Activated T-cell treated with anti-CD3 and anti-CD28 coated beads, Interleukin-2, amount 50 U/mL, for 48 hours (primary cell): Measurements from ENCODE around the gene NUAK2.

Source experiments
- DNase-seq, 2 experiments: peaks; one replicate each; pipeline ENCODE4 v3.0.0-alpha.2; 2020

Gene NUAK2

GRCh38 chr1:205270764-205271163 is 50.8 kb downstream of the NUAK2 start:
- DNase-seq = no peak

GRCh38 chr1:205270271-205270670 is 51.3 kb downstream of the NUAK2 start:
- no peak for DNase-seq

- DNase-seq = no peak
These were observed 51.8 kb downstream of the NUAK2 start for GRCh38 chr1:205269711-205270110.

GRCh38 chr1:205268846-205269680 is 52.5 kb downstream of the NUAK2 start:
- DNase-seq = no peak

- DNase-seq = no peak
These were observed 54.1 kb downstream of the NUAK2 start for GRCh38 chr1:205267306-205267902.

GRCh38 chr1:205266611-205267305 is 54.8 kb downstream of the NUAK2 start:
- no peak for DNase-seq

- no peak for DNase-seq
These were observed 57.9 kb downstream of the NUAK2 start for GRCh38 chr1:205263580-205264190.

- no peak for DNase-seq
These were observed 58.8 kb downstream of the NUAK2 start for GRCh38 chr1:205262731-205263171.

- DNase-seq = no peak
These were observed 59.4 kb downstream of the NUAK2 start for GRCh38 chr1:205261946-205262691.

- no peak for DNase-seq
These were observed 60.4 kb downstream of the NUAK2 start for GRCh38 chr1:205260948-205261732.

- DNase-seq = no peak
These were observed 61.5 kb downstream of the NUAK2 start for GRCh38 chr1:205259998-205260397.

GRCh38 chr1:205259324-205259832 is 62.2 kb downstream of the NUAK2 start:
- DNase-seq = no peak

GRCh38 chr1:205258719-205259118 is 62.8 kb downstream of the NUAK2 start:
- no peak for DNase-seq

GRCh38 chr1:205258261-205258691 is 63.3 kb downstream of the NUAK2 start:
- DNase-seq = no peak

- no peak for DNase-seq
These were observed 63.8 kb downstream of the NUAK2 start for GRCh38 chr1:205257735-205258134.

GRCh38 chr1:205256951-205257625 is 64.5 kb downstream of the NUAK2 start:
- DNase-seq = no peak

- DNase-seq = peak; percentile 92 to 93
These were observed 65.4 kb downstream of the NUAK2 start for GRCh38 chr1:205255941-205256780.
